Keratinocyte (primary cell): ENCODE measurements around the gene FSIP1. TPM values are rescaled to one million over a fixed set of nuclear protein-coding genes. Genes with fewer than 3 reads are reported as not detected.

Experiments used
- DNase-seq: peaks from one replicate; pipeline ENCODE4 v3.0.0-alpha.2; 2011; ENCODE audit warnings: low read depth, missing footprints, low spot score
- FAIRE-seq: peaks from 2 replicates; lab custom pipeline; 2011; peaks lifted over from hg19 to GRCh38; lab: Jason Lieb, UNC
- H2AFZ ChIP-seq: 2 replicates; pipeline ENCODE4 v1.6.0; 2012; ENCODE audit warnings: low read length, control low read depth, inconsistent platforms; ENCODE audit not compliant: control insufficient read depth
- H3K27ac ChIP-seq: 2 replicates; pipeline ENCODE4 v1.5.1; 2011; ENCODE audit warnings: low read length; ENCODE audit not compliant: control insufficient read depth, insufficient read depth
- H3K27me3 ChIP-seq: 3 replicates; pipeline ENCODE4 v1.6.0; 2011; ENCODE audit warnings: low read length; ENCODE audit not compliant: control insufficient read depth, insufficient read depth; ENCODE audit errors: extremely low read depth
- H3K36me3 ChIP-seq, 2 experiments: 2 replicates in 1 of 2; 3 replicates in 1 of 2; pipeline ENCODE4 v1.5.1; 2011; ENCODE audit warnings: low read length in 2 of 2, mild to moderate bottlenecking in 1 of 2; ENCODE audit not compliant: control insufficient read depth in 2 of 2, insufficient read depth in 2 of 2; ENCODE audit errors: extremely low read depth in 1 of 2
- H3K4me1 ChIP-seq: 3 replicates; pipeline ENCODE4 v1.5.1; 2011; ENCODE audit warnings: low read length; ENCODE audit not compliant: control insufficient read depth, insufficient read depth; ENCODE audit errors: extremely low read depth
- H3K4me2 ChIP-seq: 3 replicates; pipeline ENCODE4 v1.6.0; 2011; ENCODE audit warnings: low read depth, low read length; ENCODE audit not compliant: control insufficient read depth, insufficient read depth; ENCODE audit errors: extremely low read depth
- H3K4me3 ChIP-seq, 3 experiments: fragments of 200-600 bp in 1 of 3; sonication (generic) in 1 of 3; 2 replicates in 2 of 3; 3 replicates in 1 of 3; pipeline ENCODE4 v1.5.1; 2011 to 2016; ENCODE audit warnings: low read length in 3 of 3, mild to moderate bottlenecking in 3 of 3, control low read depth in 2 of 3, inconsistent platforms in 1 of 3, low read depth in 1 of 3, mixed read lengths in 1 of 3, mixed run types in 1 of 3, moderate library complexity in 1 of 3; ENCODE audit not compliant: control insufficient read depth in 2 of 3, insufficient read depth in 2 of 3; ENCODE audit errors: extremely low read depth in 1 of 3
- H3K79me2 ChIP-seq: 2 replicates; pipeline ENCODE4 v1.6.0; 2012; ENCODE audit warnings: low read length; ENCODE audit not compliant: control insufficient read depth, insufficient read depth
- H3K9ac ChIP-seq: 3 replicates; pipeline ENCODE4 v1.6.0; 2011; ENCODE audit warnings: low read length; ENCODE audit not compliant: control insufficient read depth, insufficient read depth; ENCODE audit errors: extremely low read depth
- H3K9me1 ChIP-seq: 3 replicates; pipeline ENCODE4 v1.6.0; 2011; ENCODE audit warnings: low read length; ENCODE audit not compliant: control insufficient read depth, insufficient read depth; ENCODE audit errors: extremely low read depth
- H3K9me3 ChIP-seq: 2 replicates; pipeline ENCODE4 v1.5.1; 2012; ENCODE audit warnings: low read depth, low read length; ENCODE audit not compliant: control insufficient read depth
- H4K20me1 ChIP-seq: 3 replicates; pipeline ENCODE4 v1.6.0; 2011; ENCODE audit warnings: low read length; ENCODE audit not compliant: control insufficient read depth, insufficient read depth; ENCODE audit errors: extremely low read depth
- EZH2 ChIP-seq: IDR thresholded peaks from one replicate; pipeline ENCODE4 v1.6.1; 2012; ENCODE audit warnings: inconsistent platforms, mild to moderate bottlenecking, low read length, moderate library complexity
- dilution Hi-C: fragments of 300-500 bp; cut with MboI; formaldehyde crosslinking; loops from one replicate; pipeline ENCODE4 v1.7.0; 2020; ENCODE audit warnings: low sequenced_read_pairs; ENCODE audit not compliant: extremely low pct_ligation_motif_present
- polyA plus RNA-seq, 5 experiments: library from polyadenylated mRNA; depleted of rRNA in 3 of 5; stranded (reverse) in 3 of 5; stranded (forward) in 1 of 5; unstranded in 1 of 5; fragments of >200 nt; gene quantifications; 1 replicate in 1 of 5; 2 replicates in 3 of 5; 3 replicates in 1 of 5; pipeline versions ENCODE4 v1.2.1 to v1.2.3, GENCODE V29; 2011 to 2012; ENCODE audit warnings: missing spikeins in 2 of 5, low read depth in 1 of 5, low replicate concordance in 1 of 5
- TF ChIP-seq, protein P1 (sequence below), 3 experiments: IDR thresholded peaks in 1 of 3; conservative IDR thresholded peaks in 1 of 3; optimal IDR thresholded peaks in 1 of 3; 2 replicates in 2 of 3; 3 replicates in 1 of 3; pipeline versions ENCODE3 to v1.5.1; 2011; ENCODE audit warnings: low read length in 3 of 3, mild to moderate bottlenecking in 3 of 3, moderate library complexity in 2 of 3, control low read depth in 1 of 3, inconsistent platforms in 1 of 3; ENCODE audit not compliant: insufficient read depth in 2 of 3; ENCODE audit errors: extremely low read depth in 1 of 3

FSIP1 gene
- polyA plus RNA-seq, 1 donor (not counting 4 experiments of a cell fraction or from before 2014, with no cell fraction given), result 1.5 TPM

DNA sequence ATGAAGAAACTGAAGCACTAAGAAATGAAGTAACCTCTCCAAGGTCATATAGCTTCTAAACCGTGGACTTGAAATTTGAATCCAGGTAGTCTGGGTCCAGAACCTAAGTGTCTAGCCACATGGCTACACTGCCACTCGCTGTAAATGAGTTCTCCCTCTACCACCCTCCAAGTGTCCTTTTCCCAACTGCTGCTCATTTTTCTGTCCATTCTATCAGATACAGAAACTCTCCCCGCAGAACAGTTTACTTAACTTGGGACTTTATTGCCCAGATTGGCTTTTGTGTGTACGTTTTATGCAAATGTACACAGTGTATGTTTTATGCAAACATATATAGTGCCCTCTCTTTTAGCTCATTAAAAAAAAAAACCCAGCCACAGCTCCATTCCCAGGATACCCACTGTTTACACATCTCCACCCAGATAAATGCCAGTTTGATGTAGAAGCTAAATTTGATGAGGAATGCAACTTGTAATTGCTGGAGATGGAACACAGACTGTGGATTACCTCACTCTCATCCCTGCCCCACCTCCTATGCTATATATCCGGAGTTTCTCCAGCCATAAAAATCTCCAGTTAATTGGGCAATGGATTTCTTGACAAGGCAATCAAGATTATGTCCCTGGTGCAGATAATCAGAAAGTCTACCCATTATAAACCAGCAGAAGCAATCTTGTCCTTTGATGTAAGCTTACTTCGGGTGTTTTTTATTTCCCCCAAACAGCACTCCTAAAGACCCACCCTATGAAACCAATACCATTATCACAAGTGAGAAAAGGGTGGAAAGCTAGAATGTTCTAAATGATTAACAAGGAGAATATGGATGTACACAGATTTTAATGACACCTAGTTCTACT, 159.8 kb downstream of the FSIP1 start:
- no peak for FAIRE-seq

GRCh38 chr15:39621976-39622375, 160.7 kb downstream of the FSIP1 start:
- H3K9me1 ChIP-seq, result no peaks in the 10 kb centered on the region
- H3K4me3 ChIP-seq, result no peak overlapping the region
- DNase-seq (no peak), FAIRE-seq (no peak)
- dilution Hi-C loops, result no loop called here
- H3K9ac ChIP-seq, result no peak overlapping the region
- peaks cover 2% of the 10 kb centered on the region for H3K9me3 ChIP-seq
- no peaks in the 10 kb centered on the region for H3K36me3 ChIP-seq
- H4K20me1 ChIP-seq, result no peaks in the 10 kb centered on the region
- peaks cover 40% of the 10 kb centered on the region for H3K4me1 ChIP-seq
- H3K27me3 ChIP-seq, result no peaks in the 10 kb centered on the region
- no peaks in the 10 kb centered on the region for H3K79me2 ChIP-seq
- TF ChIP-seq EZH2, result no peak
- TF ChIP-seq, protein P1, sequence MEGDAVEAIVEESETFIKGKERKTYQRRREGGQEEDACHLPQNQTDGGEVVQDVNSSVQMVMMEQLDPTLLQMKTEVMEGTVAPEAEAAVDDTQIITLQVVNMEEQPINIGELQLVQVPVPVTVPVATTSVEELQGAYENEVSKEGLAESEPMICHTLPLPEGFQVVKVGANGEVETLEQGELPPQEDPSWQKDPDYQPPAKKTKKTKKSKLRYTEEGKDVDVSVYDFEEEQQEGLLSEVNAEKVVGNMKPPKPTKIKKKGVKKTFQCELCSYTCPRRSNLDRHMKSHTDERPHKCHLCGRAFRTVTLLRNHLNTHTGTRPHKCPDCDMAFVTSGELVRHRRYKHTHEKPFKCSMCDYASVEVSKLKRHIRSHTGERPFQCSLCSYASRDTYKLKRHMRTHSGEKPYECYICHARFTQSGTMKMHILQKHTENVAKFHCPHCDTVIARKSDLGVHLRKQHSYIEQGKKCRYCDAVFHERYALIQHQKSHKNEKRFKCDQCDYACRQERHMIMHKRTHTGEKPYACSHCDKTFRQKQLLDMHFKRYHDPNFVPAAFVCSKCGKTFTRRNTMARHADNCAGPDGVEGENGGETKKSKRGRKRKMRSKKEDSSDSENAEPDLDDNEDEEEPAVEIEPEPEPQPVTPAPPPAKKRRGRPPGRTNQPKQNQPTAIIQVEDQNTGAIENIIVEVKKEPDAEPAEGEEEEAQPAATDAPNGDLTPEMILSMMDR (optimal IDR thresholded peaks at IDR 0.05 in 1 of 3, IDR thresholded peaks at IDR 0.05 in 1 of 3, conservative IDR thresholded peaks at IDR 0.05 in 1 of 3; ENCODE audit: extremely low read depth in 1 of 3, insufficient read depth in 2 of 3, low read length in 3 of 3), result no peak
- H3K4me2 ChIP-seq, result no peak overlapping the region
- no peak overlapping the region for H2AFZ ChIP-seq
- H3K27ac ChIP-seq, result no peak overlapping the region

More for the DNA sequence above, 159.8 kb downstream of the FSIP1 start:
- Histone ChIP-seq H3K27me3 (no peaks in the 10 kb centered on the region), H3K9me1 (no peaks in the 10 kb centered on the region), H3K79me2 (no peaks in the 10 kb centered on the region), H3K4me1 (peaks cover 30% of the 10 kb centered on the region), H3K4me3 (no peak overlapping the region), H3K4me2 (no peak overlapping the region), H3K27ac (no peak overlapping the region), H3K36me3 (no peaks in the 10 kb centered on the region), H3K9me3 (peaks cover 2% of the 10 kb centered on the region), H3K9ac (no peak overlapping the region), H2AFZ (no peak overlapping the region), H4K20me1 (no peaks in the 10 kb centered on the region)
- no peak for TF ChIP-seq EZH2
- TF ChIP-seq, protein P1 (optimal IDR thresholded peaks at IDR 0.05 in 1 of 3, IDR thresholded peaks at IDR 0.05 in 1 of 3, conservative IDR thresholded peaks at IDR 0.05 in 1 of 3; ENCODE audit: extremely low read depth in 1 of 3, insufficient read depth in 2 of 3, low read length in 3 of 3), result no peak
- no peak for DNase-seq
- dilution Hi-C loops, result no loop called here
